ENCODE data around the gene KLHL29.

Gene KLHL29

GRCh38 chr2:23399674-23400261 is 14.8 kb downstream of the KLHL29 start:
- DNase-seq, result peak in 2 of 4 experiments; percentile 11 to 20

- no peak for DNase-seq
Measured at GRCh38 chr2:23400703-23401102, 15.7 kb downstream of the KLHL29 start.

- no peak for DNase-seq
Measured at GRCh38 chr2:23401427-23402204, 16.6 kb downstream of the KLHL29 start.

- no peak for DNase-seq
Measured at GRCh38 chr2:23402205-23402740, 17.3 kb downstream of the KLHL29 start.

GRCh38 chr2:23404426-23404825 is 19.4 kb downstream of the KLHL29 start:
- DNase-seq, result peak; percentile 49 to 73 (median 62)

GRCh38 chr2:23409248-23409647 is 24.3 kb downstream of the KLHL29 start:
- DNase-seq, result no peak

GRCh38 chr2:23410596-23410995 is 25.6 kb downstream of the KLHL29 start:
- DNase-seq, result no peak

- DNase-seq, result no peak
Measured at GRCh38 chr2:23411752-23412431, 26.9 kb downstream of the KLHL29 start.

- DNase-seq, result no peak
Measured at GRCh38 chr2:23412556-23413155, 27.7 kb downstream of the KLHL29 start.

GRCh38 chr2:23413641-23414040 is 28.7 kb downstream of the KLHL29 start:
- DNase-seq, result no peak

- no peak for DNase-seq
Measured at GRCh38 chr2:23414106-23414505, 29.1 kb downstream of the KLHL29 start.

- peak in 1 of 4 experiments; percentile 25 for DNase-seq
Measured at GRCh38 chr2:23414871-23415270, 29.9 kb downstream of the KLHL29 start.

- DNase-seq, result no peak
Measured at GRCh38 chr2:23417310-23417709, 32.3 kb downstream of the KLHL29 start.

- no peak for DNase-seq
Measured at GRCh38 chr2:23418056-23418455, 33.1 kb downstream of the KLHL29 start.

- DNase-seq, result no peak
Measured at GRCh38 chr2:23418461-23418911, 33.5 kb downstream of the KLHL29 start.

- no peak for DNase-seq
Measured at GRCh38 chr2:23419171-23420090, 34.5 kb downstream of the KLHL29 start.

- no peak for DNase-seq
Measured at GRCh38 chr2:23420091-23420839, 35.3 kb downstream of the KLHL29 start.

GRCh38 chr2:23420840-23421476 is 36.0 kb downstream of the KLHL29 start:
- no peak for DNase-seq

- DNase-seq, result no peak
Measured at GRCh38 chr2:23422089-23423061, 37.4 kb downstream of the KLHL29 start.

All from suppressor macrophage (primary cell).